ENCODE measurements around the gene CDK15.

CDK15 gene

DNA sequence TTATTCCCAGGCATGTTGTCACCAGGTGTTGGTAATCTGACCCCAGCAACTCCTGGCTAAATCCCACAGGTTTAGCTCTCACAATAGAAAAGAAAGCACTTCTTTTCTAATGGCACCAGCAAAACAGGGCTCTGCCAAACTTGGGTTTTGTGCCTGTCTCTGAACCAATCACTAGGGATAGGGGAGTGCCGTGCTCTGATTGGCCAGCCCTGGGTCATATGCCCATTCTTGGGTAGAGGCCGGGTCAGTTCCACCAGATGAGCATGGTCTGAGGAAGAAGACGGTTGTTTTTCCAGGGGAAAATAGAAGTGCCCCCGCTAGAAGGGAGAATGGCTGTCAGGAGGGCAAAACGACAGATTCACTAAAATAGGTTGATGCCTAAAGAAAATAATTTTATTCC, 14.7 kb downstream of the CDK15 start (continued):
- TF ChIP-seq ZBTB26 (tag by site-specific recombination; optimal IDR thresholded peaks at IDR 0.05): no peak
- TF ChIP-seq, protein P1, sequence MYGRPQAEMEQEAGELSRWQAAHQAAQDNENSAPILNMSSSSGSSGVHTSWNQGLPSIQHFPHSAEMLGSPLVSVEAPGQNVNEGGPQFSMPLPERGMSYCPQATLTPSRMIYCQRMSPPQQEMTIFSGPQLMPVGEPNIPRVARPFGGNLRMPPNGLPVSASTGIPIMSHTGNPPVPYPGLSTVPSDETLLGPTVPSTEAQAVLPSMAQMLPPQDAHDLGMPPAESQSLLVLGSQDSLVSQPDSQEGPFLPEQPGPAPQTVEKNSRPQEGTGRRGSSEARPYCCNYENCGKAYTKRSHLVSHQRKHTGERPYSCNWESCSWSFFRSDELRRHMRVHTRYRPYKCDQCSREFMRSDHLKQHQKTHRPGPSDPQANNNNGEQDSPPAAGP (tag by site-specific recombination; IDR thresholded peaks at IDR 0.05): no peak
- TF ChIP-seq, protein P2, sequence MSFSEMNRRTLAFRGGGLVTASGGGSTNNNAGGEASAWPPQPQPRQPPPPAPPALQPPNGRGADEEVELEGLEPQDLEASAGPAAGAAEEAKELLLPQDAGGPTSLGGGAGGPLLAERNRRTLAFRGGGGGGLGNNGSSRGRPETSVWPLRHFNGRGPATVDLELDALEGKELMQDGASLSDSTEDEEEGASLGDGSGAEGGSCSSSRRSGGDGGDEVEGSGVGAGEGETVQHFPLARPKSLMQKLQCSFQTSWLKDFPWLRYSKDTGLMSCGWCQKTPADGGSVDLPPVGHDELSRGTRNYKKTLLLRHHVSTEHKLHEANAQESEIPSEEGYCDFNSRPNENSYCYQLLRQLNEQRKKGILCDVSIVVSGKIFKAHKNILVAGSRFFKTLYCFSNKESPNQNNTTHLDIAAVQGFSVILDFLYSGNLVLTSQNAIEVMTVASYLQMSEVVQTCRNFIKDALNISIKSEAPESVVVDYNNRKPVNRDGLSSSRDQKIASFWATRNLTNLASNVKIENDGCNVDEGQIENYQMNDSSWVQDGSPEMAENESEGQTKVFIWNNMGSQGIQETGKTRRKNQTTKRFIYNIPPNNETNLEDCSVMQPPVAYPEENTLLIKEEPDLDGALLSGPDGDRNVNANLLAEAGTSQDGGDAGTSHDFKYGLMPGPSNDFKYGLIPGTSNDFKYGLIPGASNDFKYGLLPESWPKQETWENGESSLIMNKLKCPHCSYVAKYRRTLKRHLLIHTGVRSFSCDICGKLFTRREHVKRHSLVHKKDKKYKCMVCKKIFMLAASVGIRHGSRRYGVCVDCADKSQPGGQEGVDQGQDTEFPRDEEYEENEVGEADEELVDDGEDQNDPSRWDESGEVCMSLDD (tag by site-specific recombination; IDR thresholded peaks at IDR 0.05): no peak
- no peak for TF ChIP-seq ZNF548 (tag by site-specific recombination; IDR thresholded peaks at IDR 0.05)
- TF ChIP-seq ZNF433 (tag by site-specific recombination; IDR thresholded peaks at IDR 0.05; ENCODE audit: low read depth): no peak
- TF ChIP-seq ZBTB17 (tag by site-specific recombination; IDR thresholded peaks at IDR 0.05): no peak

DNA sequence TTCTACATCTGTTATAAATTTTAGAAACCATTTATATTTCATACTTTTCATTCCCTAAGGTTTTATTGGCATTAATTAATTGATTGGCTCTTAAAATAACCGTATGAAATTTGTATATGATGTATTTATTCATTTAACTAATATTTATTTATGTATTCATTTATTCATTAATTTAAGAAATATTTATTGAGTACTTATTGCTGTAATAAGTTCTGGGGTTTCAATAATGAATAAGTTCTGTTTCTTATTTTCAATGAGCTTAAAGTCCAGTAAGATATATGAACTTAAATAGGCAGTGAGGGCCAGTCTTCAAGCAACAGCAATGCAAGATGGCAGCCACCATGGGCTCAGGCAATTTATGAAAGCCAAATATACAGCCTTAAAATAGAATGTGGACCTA, 17.9 kb downstream of the CDK15 start:
- Histone ChIP-seq H3K9me3 (ENCODE audit: control insufficient read depth, insufficient read depth, low read depth, low read length) (no peaks in the 10 kb centered on the region), H3K4me1 (ENCODE audit: control insufficient read depth, insufficient read depth, low read length) (no peaks in the 10 kb centered on the region), H3K36me3 (ENCODE audit: control insufficient read depth in 2 of 2, insufficient read depth in 1 of 2, low read length in 2 of 2) (no peaks in the 10 kb centered on the region), H3K27ac (ENCODE audit: extremely low read depth, low read depth, low read length) (no peak overlapping the region), H3K4me3 (ENCODE audit: low read depth, low read length) (no peak overlapping the region)
- TF ChIP-seq ZNF530 (tag by site-specific recombination; IDR thresholded peaks at IDR 0.05; ENCODE audit: low read depth) (no peak), BCL11B (tag by site-specific recombination; IDR thresholded peaks at IDR 0.05; ENCODE audit: low read depth) (no peak), ZBTB1 (tag by site-specific recombination; IDR thresholded peaks at IDR 0.05) (no peak)
- CTCF ChIA-PET: interaction anchor here (1.5 kb wide), 1 partner anchor 36 kb away, joined by 4 read pairs; no protein-coding TSS in a partner anchor
- POLR2A ChIA-PET: no interaction called here

- Histone ChIP-seq H3K27ac (ENCODE audit: extremely low read depth, low read depth, low read length) (no peak overlapping the region), H3K9me3 (ENCODE audit: control insufficient read depth, insufficient read depth, low read depth, low read length) (no peaks in the 10 kb centered on the region), H3K4me3 (ENCODE audit: low read depth, low read length) (no peak overlapping the region), H3K36me3 (ENCODE audit: control insufficient read depth in 2 of 2, insufficient read depth in 1 of 2, low read length in 2 of 2) (no peaks in the 10 kb centered on the region), H3K4me1 (ENCODE audit: control insufficient read depth, insufficient read depth, low read length) (no peaks in the 10 kb centered on the region)
- CTCF ChIA-PET: interaction anchor here (1.0 kb wide), 1 partner anchor 33 kb away, joined by 3 read pairs; no protein-coding TSS in a partner anchor
- no peak for TF ChIP-seq SETDB1 (IDR thresholded peaks at IDR 0.05; ENCODE audit: insufficient read length, low read length)
- TF ChIP-seq REPIN1 (tag by site-specific recombination; IDR thresholded peaks at IDR 0.05; ENCODE audit: low read depth): no peak
- TF ChIP-seq ZNF664 (tag by site-specific recombination; IDR thresholded peaks at IDR 0.05): no peak
- no peak for TF ChIP-seq ZNF324 (tag by site-specific recombination; IDR thresholded peaks at IDR 0.05)
- TF ChIP-seq TRIM28 (IDR thresholded peaks at IDR 0.05; ENCODE audit: borderline replicate concordance, low read length): no peak
- TF ChIP-seq ZNF112 (tag by site-specific recombination; IDR thresholded peaks at IDR 0.05): no peak
- TF ChIP-seq KLF7 (tag by site-specific recombination; IDR thresholded peaks at IDR 0.05; ENCODE audit: borderline replicate concordance): no peak
- no peak for TF ChIP-seq ZBTB20 (tag by site-specific recombination; IDR thresholded peaks at IDR 0.05)
- TF ChIP-seq ZNF580 (tag by site-specific recombination; IDR thresholded peaks at IDR 0.05): no peak
- POLR2A ChIA-PET: no interaction called here
Measured at GRCh38 chr2:201827621-201828020, 21.3 kb downstream of the CDK15 start.

Data from HEK293 (cell line).